GM10248 (cell line): ENCODE measurements around the gene MTCL1.

Source experiments
- CTCF ChIA-PET: fragments of 300-600 bp; sonication (Branson Sonifier 250); formaldehyde crosslinking; extraction: SDS; loops from one replicate; lab custom pipeline; 2021; ENCODE audit warnings: antibody characterized with exemption; lab: Yijun Ruan, JAX
- POLR2A ChIA-PET: fragments of 350-650 bp; sonication (Branson Sonifier 250); formaldehyde crosslinking; extraction: SDS; loops from one replicate; lab custom pipeline; 2020; ENCODE audit warnings: antibody characterized with exemption; lab: Yijun Ruan, JAX
- DNase-seq: peaks from one replicate; pipeline ENCODE4 v3.0.0; 2012; ENCODE audit errors: extremely low spot score
- TF ChIP-seq, protein P1 (sequence below): IDR thresholded peaks from 2 replicates; pipeline ENCODE4 v1.5.1; 2012; ENCODE audit warnings: mild to moderate bottlenecking, low read depth; ENCODE audit errors: extremely low read depth, missing control alignments, control extremely low read depth

MTCL1 gene

DNA sequence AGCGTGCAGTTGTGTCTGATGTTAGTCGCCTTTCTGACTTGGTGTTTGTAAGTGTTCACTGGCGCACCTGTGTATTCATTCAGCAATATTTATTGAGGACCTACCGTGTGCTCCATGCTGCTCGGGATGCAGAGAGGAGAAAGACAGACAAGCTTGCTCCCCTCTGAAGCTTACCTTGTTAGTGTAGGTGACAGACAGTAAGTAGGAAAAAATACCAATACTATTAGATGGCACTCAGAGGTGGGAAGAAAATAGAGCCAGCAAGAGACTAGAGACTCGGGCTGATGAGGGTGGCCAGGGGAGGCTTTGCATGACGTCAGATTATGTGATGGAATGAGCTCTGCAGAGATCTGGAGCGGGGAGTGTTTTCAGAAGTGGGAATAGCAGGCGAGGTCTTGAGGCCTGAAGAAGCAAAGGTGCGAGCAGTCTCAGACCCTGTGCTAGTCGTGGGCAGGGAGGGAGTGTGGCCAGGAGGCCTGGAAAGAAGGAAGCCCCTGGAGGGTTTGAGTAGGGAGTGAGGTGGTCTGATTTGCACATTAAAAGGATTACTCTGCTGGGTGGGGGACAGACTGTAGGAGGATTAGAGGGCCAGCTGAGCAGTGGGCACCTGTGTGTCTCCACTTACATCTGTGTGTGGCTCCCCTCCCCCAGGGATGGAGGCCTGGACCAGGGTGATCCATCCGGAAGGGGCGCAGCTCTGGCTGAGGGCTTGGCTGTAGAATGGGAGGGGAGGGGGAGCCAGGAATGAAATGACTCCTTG is 11.8 kb downstream of the MTCL1 start:
- no peak for DNase-seq
- POLR2A ChIA-PET, result no interaction called here
- CTCF ChIA-PET, result interaction anchor here (1.4 kb wide), 1 partner anchor 10 kb away, joined by 3 read pairs; no protein-coding TSS in a partner anchor
- TF ChIP-seq, protein P1, sequence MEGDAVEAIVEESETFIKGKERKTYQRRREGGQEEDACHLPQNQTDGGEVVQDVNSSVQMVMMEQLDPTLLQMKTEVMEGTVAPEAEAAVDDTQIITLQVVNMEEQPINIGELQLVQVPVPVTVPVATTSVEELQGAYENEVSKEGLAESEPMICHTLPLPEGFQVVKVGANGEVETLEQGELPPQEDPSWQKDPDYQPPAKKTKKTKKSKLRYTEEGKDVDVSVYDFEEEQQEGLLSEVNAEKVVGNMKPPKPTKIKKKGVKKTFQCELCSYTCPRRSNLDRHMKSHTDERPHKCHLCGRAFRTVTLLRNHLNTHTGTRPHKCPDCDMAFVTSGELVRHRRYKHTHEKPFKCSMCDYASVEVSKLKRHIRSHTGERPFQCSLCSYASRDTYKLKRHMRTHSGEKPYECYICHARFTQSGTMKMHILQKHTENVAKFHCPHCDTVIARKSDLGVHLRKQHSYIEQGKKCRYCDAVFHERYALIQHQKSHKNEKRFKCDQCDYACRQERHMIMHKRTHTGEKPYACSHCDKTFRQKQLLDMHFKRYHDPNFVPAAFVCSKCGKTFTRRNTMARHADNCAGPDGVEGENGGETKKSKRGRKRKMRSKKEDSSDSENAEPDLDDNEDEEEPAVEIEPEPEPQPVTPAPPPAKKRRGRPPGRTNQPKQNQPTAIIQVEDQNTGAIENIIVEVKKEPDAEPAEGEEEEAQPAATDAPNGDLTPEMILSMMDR, result no peak

DNA sequence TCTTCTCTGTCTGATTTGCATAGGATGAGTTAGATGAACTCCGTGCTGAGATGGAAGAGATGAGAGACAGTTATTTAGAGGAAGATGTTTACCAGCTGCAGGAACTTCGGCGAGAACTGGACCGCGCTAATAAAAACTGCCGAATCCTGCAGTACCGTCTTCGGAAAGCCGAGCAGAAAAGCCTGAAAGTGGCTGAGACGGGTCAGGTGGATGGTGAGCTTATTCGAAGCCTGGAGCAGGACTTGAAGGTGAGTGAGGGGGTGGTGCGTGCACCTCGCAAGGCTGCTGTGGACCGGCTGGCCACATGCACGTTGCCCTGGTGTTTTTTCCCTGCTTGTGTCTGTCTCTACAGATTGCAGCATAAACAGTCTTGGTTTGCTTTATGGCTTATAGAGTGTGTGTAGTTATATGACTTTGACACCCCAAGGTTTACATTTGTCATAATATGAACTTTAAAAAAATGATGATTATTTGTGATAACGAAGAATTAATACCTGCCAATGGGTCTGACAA is 13.1 kb downstream of the MTCL1 start:
- TF ChIP-seq, protein P1, result no peak
- DNase-seq, result no peak
- ChIA-PET CTCF (no interaction called here), POLR2A (no interaction called here)

DNA sequence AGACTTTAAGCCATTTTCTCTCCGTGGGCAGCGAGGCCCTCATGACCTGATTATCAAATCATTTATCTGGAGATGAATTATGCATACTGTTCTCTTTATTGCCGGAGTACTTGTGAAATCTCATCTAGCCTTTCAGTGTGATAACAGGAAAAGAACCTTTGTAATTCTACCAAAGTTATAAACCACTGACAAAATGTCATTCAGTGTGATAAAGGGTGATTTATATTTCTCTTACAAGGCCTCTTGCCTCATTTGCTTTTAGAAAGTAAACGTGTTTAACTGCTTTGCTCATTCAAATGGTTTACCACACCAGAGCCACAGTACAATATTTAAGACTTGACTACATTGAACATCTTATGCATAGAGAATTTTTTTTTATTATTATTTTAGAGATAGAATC is 13.8 kb downstream of the MTCL1 start:
- TF ChIP-seq, protein P1, result no peak
- ChIA-PET CTCF (interaction anchor here (3.9 kb wide), 1 partner anchor 23 kb away, joined by 18 read pairs; no protein-coding TSS in a partner anchor), POLR2A (no interaction called here)
- no peak for DNase-seq

DNA sequence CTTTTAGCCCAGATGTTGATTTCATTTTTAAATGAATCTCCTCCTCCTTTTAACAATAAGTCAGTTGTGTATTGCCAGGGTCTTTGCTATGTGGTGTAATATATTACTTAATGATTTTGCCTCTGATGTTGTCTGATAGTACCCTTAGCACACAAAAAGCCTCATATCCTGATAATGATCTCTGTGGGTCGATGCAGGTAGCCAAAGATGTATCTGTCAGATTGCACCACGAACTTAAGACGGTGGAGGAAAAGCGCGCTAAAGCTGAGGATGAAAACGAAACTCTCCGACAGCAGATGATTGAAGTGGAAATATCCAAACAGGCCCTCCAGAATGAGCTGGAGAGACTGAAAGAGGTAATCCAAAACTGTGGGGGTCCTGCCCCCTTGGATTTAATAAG is 14.8 kb downstream of the MTCL1 start:
- ChIA-PET POLR2A (no interaction called here), CTCF (interaction anchor here (1.0 to 3.9 kb wide), 3 partner anchors 9 to 268 kb away, joined by 3 to 18 read pairs (median 3); no protein-coding TSS in a partner anchor)
- TF ChIP-seq, protein P1, result no peak
- no peak for DNase-seq

DNA sequence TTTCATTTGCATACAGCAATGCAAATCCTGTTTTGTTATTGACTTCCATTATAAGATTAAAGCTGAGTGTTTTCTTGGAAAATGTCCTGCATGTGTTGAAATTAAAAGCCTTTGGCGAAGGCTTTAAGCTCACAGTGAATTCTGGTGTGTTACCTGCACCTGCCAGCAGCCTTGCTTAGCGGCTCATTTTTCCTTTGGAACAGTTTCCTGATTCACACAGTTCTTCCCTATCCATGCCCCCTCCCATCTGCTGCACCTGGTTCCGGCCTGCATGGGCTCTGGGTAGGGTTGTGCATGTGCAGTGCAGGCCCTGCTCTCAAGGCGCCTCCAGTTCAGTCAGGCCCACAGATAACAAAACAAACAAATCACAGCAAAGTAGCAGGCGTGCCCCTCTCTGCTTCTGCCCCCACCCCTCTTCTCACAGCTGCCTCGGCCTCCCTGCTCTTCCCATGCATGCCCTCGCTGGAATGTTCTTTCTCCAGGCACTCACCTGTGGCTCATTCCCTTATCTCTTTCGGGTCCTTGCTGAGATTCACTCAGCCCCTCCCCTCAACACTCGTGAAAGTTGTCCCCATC is 15.8 kb downstream of the MTCL1 start:
- ChIA-PET POLR2A (no interaction called here), CTCF (interaction anchor here (1.2 to 3.9 kb wide), 2 partner anchors 25 to 267 kb away, joined by 3 to 18 read pairs; no protein-coding TSS in a partner anchor)
- TF ChIP-seq, protein P1, result no peak
- no peak for DNase-seq

DNA sequence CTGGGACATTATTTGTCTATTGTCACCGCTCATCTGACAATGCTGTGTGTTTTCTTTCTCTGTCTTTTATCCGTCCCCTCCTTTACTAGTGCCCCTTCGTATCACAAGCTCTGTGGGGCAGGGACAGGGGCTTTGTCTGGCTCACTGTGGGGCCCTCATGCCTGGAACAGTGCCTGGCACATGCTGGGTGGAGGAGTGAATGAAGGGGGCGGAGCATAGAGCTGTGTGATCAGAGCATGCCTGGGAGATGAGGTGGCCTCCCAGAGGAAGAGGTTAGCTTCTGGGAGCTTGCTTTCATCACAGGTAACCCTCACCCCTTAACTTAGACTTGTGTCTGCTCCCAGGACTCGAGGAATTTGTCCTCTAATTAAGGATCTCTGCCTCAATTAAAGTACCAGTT is 16.4 kb downstream of the MTCL1 start:
- no peak for DNase-seq
- CTCF ChIA-PET, result interaction anchor here (3.9 kb wide), 1 partner anchor 26 kb away, joined by 18 read pairs; no protein-coding TSS in a partner anchor

More for the DNA sequence above, 16.4 kb downstream of the MTCL1 start:
- TF ChIP-seq, protein P1, result no peak
- POLR2A ChIA-PET, result no interaction called here
